Trophoblast cell (in vitro differentiated cells and primary cell): ENCODE measurements around the gene OR8B3.
"Not testable (repeated sequence)": the region's sequence is repeated elsewhere in the genome, so short reads cannot be mapped to it uniquely, and the experiment has no call there.

ENCODE experiments used
- DNase-seq, 2 donors: peaks; one replicate each; pipeline ENCODE4 v3.0.0-alpha.2; 2016
- H2AFZ ChIP-seq: 2 replicates; pipeline ENCODE4 v1.6.1; 2013; ENCODE audit warnings: low read length, moderate library complexity, mild to moderate bottlenecking; ENCODE audit not compliant: insufficient read depth, poor library complexity
- H2AK5ac ChIP-seq: 2 replicates; pipeline ENCODE4 v1.6.1; 2013; ENCODE audit warnings: mild to moderate bottlenecking, low read length
- H2BK120ac ChIP-seq: 2 replicates; pipeline ENCODE4 v1.6.1; 2013; ENCODE audit warnings: low read length, mild to moderate bottlenecking, moderate library complexity; ENCODE audit not compliant: insufficient read depth, poor library complexity
- H2BK12ac ChIP-seq: 2 replicates; pipeline ENCODE4 v1.6.1; 2013; ENCODE audit warnings: mild to moderate bottlenecking, low read length, moderate library complexity
- H2BK5ac ChIP-seq: 2 replicates; pipeline ENCODE4 v1.6.1; 2013; ENCODE audit warnings: low read length, low read depth, moderate library complexity, mild to moderate bottlenecking; ENCODE audit not compliant: poor library complexity
- H3K14ac ChIP-seq: 2 replicates; pipeline ENCODE4 v1.6.1; 2013; ENCODE audit warnings: mild to moderate bottlenecking, low read length
- H3K18ac ChIP-seq: 2 replicates; pipeline ENCODE4 v1.6.1; 2013; ENCODE audit warnings: mild to moderate bottlenecking, low read length
- H3K23ac ChIP-seq: 2 replicates; pipeline ENCODE4 v1.6.1; 2013; ENCODE audit warnings: low read length
- H3K27ac ChIP-seq: 2 replicates; pipeline ENCODE4 v1.5.1; 2013; ENCODE audit warnings: low read depth, mild to moderate bottlenecking, inconsistent platforms, low read length, moderate library complexity
- H3K27me3 ChIP-seq: 2 replicates; pipeline ENCODE4 v1.6.1; 2013; ENCODE audit warnings: inconsistent platforms, mild to moderate bottlenecking, low read length, moderate library complexity; ENCODE audit not compliant: insufficient read depth
- H3K36me3 ChIP-seq, 2 experiments: 1 replicate in 1 of 2; 2 replicates in 1 of 2; pipeline ENCODE4 v1.6.1; 2013; ENCODE audit warnings: low read length in 2 of 2, mild to moderate bottlenecking in 2 of 2, moderate library complexity in 1 of 2; ENCODE audit not compliant: insufficient read depth in 2 of 2, control insufficient read depth in 1 of 2
- H3K4ac ChIP-seq: 2 replicates; pipeline ENCODE4 v1.6.1; 2013; ENCODE audit warnings: low read depth, mild to moderate bottlenecking, low read length, moderate library complexity
- H3K4me1 ChIP-seq, 2 experiments: 1 replicate in 1 of 2; 2 replicates in 1 of 2; pipeline ENCODE4 v1.6.1; 2013; ENCODE audit warnings: low read length in 2 of 2, mild to moderate bottlenecking in 2 of 2, moderate library complexity in 1 of 2; ENCODE audit not compliant: insufficient read depth in 2 of 2, control insufficient read depth in 1 of 2
- H3K4me2 ChIP-seq: 2 replicates; pipeline ENCODE4 v1.6.1; 2013; ENCODE audit warnings: inconsistent platforms, mild to moderate bottlenecking, low read length, moderate library complexity
- H3K4me3 ChIP-seq: 2 replicates; pipeline ENCODE4 v1.5.1; 2013; ENCODE audit warnings: mild to moderate bottlenecking, low read depth, low read length, inconsistent platforms
- H3K79me1 ChIP-seq: one replicate; pipeline ENCODE4 v1.6.1; 2013; ENCODE audit warnings: low read length
- H3K79me2 ChIP-seq: 2 replicates; pipeline ENCODE4 v1.6.1; 2013; ENCODE audit warnings: low read length, mild to moderate bottlenecking; ENCODE audit not compliant: control insufficient read depth, insufficient read depth, poor library complexity
- H3K9ac ChIP-seq: 2 replicates; pipeline ENCODE4 v1.6.1; 2013; ENCODE audit warnings: mild to moderate bottlenecking, low read length
- H3K9me3 ChIP-seq: 2 replicates; pipeline ENCODE4 v1.6.1; 2013; ENCODE audit warnings: low read depth, mild to moderate bottlenecking, control low read depth, inconsistent platforms, low read length; ENCODE audit not compliant: insufficient read depth
- H4K12ac ChIP-seq: 2 replicates; pipeline ENCODE4 v1.6.1; 2013; ENCODE audit warnings: low read depth, mild to moderate bottlenecking, low read length, moderate library complexity
- H4K8ac ChIP-seq: 2 replicates; pipeline ENCODE4 v1.6.1; 2013; ENCODE audit warnings: low read depth, mild to moderate bottlenecking, low read length, moderate library complexity
- H4K91ac ChIP-seq: one replicate; pipeline ENCODE4 v1.6.1; 2013; ENCODE audit warnings: low read depth, mild to moderate bottlenecking, low read length, moderate library complexity
- WGBS: extraction: QIAGEN DNeasy Blood & Tissue Kit; methylation state at CpG from one replicate; pipeline ENCODE4 v1.1.7; 2013; ENCODE audit warnings: missing lambda C conversion rate; ENCODE audit not compliant: insufficient read length, insufficient coverage; ENCODE audit errors: extremely low coverage; 5-methylcytosine and 5-hydroxymethylcytosine counted together

Gene OR8B3

DNA sequence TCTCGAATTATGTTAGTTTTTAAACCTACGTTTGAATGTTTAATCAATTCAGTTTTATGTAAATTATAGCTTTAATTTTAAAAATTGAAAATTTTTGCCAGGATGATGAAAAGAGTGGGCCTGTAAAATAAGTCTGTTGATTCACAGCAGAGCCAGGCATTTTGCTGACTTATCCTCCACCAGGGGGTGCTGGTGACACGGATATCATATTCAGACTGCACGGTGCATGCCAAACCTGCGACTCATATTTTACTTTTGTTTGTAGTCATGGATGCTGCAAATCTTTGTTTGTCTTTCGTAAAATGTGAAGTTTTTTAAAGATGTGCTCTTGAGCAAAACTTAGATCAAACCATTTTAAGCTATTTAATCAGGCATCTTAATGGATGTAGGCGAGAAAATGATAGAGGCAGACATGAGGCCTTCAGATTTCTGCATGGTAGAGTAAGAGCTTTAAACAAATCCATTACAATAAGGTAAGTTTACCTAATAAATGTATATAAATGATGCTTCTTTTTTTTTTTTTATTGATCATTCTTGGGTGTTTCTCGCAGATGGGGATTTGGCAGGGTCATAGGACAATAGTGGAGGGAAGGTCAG is 3.6 kb upstream of the OR8B3 start:
- WGBS = no CpG with 5 or more reads among the region's 8 CpGs
- Histone ChIP-seq H3K4me3 (no peak overlapping the region), H2AK5ac (no peak overlapping the region), H3K9ac (no peak overlapping the region), H3K36me3 (no peaks in the 10 kb centered on the region), H3K79me2 (no peaks in the 10 kb centered on the region), H2AFZ (no peak overlapping the region), H3K27ac (no peak overlapping the region), H3K23ac (no peak overlapping the region), H4K12ac (no peak overlapping the region), H3K4me1 (no peaks in the 10 kb centered on the region), H2BK120ac (no peak overlapping the region), H3K9me3 (no peaks in the 10 kb centered on the region), H3K14ac (no peak overlapping the region), H3K18ac (no peak overlapping the region), H4K91ac (no peak overlapping the region), H3K4ac (no peak overlapping the region), H3K4me2 (no peak overlapping the region), H3K79me1 (no peaks in the 10 kb centered on the region), H4K8ac (no peak overlapping the region), H3K27me3 (no peaks in the 10 kb centered on the region), H2BK5ac (no peak overlapping the region), H2BK12ac (no peak overlapping the region)
- peak; percentile 77 to 96 for DNase-seq

DNA sequence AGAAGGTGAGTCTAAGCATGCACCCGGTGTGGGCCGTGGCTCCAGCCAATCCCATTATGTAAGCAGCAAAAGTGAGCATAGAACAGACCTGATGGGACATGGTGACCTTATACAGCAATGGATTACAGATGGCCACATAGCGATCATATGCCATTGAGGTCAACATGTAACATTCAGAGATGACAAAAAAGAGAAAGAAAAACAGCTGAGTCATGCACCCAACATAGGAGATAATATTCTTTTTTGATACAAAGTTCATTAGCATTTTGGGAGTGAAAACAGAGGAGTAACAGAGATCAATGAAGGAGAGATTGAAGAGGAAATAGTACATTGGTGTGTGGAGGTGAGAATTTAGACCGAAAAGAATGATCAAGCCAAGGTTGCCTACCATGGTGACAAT is 2.0 kb downstream of the OR8B3 start:
- H2BK12ac ChIP-seq, H3K4me1 ChIP-seq, H4K91ac ChIP-seq, H2BK5ac ChIP-seq, H3K18ac ChIP-seq, H2BK120ac ChIP-seq, H3K79me2 ChIP-seq, H3K9ac ChIP-seq, H3K4me3 ChIP-seq, DNase-seq, H3K79me1 ChIP-seq, H4K12ac ChIP-seq, H2AK5ac ChIP-seq, H3K27ac ChIP-seq, H3K4me2 ChIP-seq, H3K9me3 ChIP-seq, H3K23ac ChIP-seq, H2AFZ ChIP-seq, H3K27me3 ChIP-seq, H3K36me3 ChIP-seq, H4K8ac ChIP-seq, H3K4ac ChIP-seq, H3K14ac ChIP-seq: not testable (repeated sequence)
- no CpG with 5 or more reads among the region's 4 CpGs for WGBS

GRCh38 chr11:124394408-124394807 is 4.4 kb downstream of the OR8B3 start:
- H3K9ac ChIP-seq = no peak overlapping the region
- WGBS = no CpG with 5 or more reads among the region's 3 CpGs

DNA sequence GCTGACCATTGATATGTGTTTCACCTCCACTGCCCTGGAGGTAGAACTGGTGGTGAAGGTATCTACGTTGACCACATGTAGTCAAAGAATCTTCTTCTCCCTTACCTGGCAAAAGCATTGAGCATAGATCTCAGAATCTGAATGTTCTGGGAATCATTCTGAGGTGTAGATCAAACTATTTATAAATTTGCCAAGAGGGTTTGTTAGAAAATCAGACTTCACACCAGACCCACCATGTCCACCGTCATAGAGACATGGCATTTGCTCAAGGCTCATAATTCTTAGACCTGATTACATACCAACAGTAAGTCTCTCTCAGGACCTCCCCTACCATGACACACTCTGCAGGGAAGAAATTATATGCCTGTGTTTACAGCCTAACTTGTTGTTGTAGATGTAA is 14.4 kb downstream of the OR8B3 start, which contains the start of gene OR8B2:
Gene OR8B2 (minus strand): TSS at position 101 of the 400 bp plus-strand sequence. CDS start 1,156 bp downstream, outside the sequence.
- H3K18ac ChIP-seq = no peak within 1 kb of the TSS
- H3K36me3 ChIP-seq = no peaks in the 10 kb centered on the region

More at GRCh38 chr11:124394408-124394807, 4.4 kb downstream of the OR8B3 start:
- Histone ChIP-seq H2AFZ (no peak overlapping the region), H2BK120ac (no peak overlapping the region), H3K79me2 (no peaks in the 10 kb centered on the region), H3K23ac (no peak overlapping the region), H4K12ac (no peak overlapping the region), H3K9me3 (no peaks in the 10 kb centered on the region), H3K27me3 (no peaks in the 10 kb centered on the region), H3K79me1 (no peaks in the 10 kb centered on the region), H3K4me2 (no peak overlapping the region), H2BK12ac (no peak overlapping the region), H3K18ac (no peak overlapping the region), H3K36me3 (no peaks in the 10 kb centered on the region), H3K4me3 (no peak overlapping the region), H2BK5ac (no peak overlapping the region), H4K91ac (no peak overlapping the region), H3K14ac (no peak overlapping the region), H2AK5ac (no peak overlapping the region), H3K4ac (no peak overlapping the region), H3K4me1 (no peaks in the 10 kb centered on the region), H4K8ac (no peak overlapping the region), H3K27ac (no peak overlapping the region)
- DNase-seq = peak in 1 of 2 donors; percentile 32

More for the DNA sequence above, 14.4 kb downstream of the OR8B3 start, which contains the start of gene OR8B2:
- Histone ChIP-seq H3K79me2 (no peaks in the 10 kb centered on the region), H3K4me1 (no peaks in the 10 kb centered on the region), H2BK12ac (no peak within 1 kb of the TSS), H3K9me3 (no peaks in the 10 kb centered on the region), H2BK5ac (no peak within 1 kb of the TSS), H2AK5ac (no peak within 1 kb of the TSS), H3K4ac (no peak within 1 kb of the TSS), H3K9ac (no peak within 1 kb of the TSS), H2AFZ (no peak within 1 kb of the TSS), H3K14ac (no peak within 1 kb of the TSS), H2BK120ac (no peak within 1 kb of the TSS), H4K12ac (no peak within 1 kb of the TSS), H3K27me3 (no peaks in the 10 kb centered on the region), H3K79me1 (no peaks in the 10 kb centered on the region), H4K91ac (no peak within 1 kb of the TSS), H3K27ac (no peak within 1 kb of the TSS), H3K23ac (no peak within 1 kb of the TSS), H3K4me3 (no peak within 1 kb of the TSS), H3K4me2 (no peak within 1 kb of the TSS), H4K8ac (no peak within 1 kb of the TSS)
- WGBS = no CpG with 5 or more reads among the region's 2 CpGs
- no peak for DNase-seq
